Measurements from ENCODE around the gene RAP1GDS1.
A peak's percentile ranks its signal among the peaks of the same experiment; 100 is the strongest.
"Not testable (repeated sequence)": the region's sequence is repeated elsewhere in the genome, so short reads cannot be mapped to it uniquely, and the experiment has no call there.

Gene RAP1GDS1

GRCh38 chr4:98352396-98352795 is 91.2 kb downstream of the RAP1GDS1 start:
- peak; percentile 13 for DNase-seq (ENCODE audit: low spot score)

GRCh38 chr4:98352940-98353339 is 91.8 kb downstream of the RAP1GDS1 start:
- no peak for DNase-seq (ENCODE audit: low spot score)

GRCh38 chr4:98358630-98359248 is 97.6 kb downstream of the RAP1GDS1 start:
- DNase-seq (ENCODE audit: low spot score) = no peak

- no peak for DNase-seq (ENCODE audit: low spot score)
These were observed 98.5 kb downstream of the RAP1GDS1 start for GRCh38 chr4:98359646-98360045.

- DNase-seq (ENCODE audit: low spot score) = no peak
These were observed 102.2 kb downstream of the RAP1GDS1 start for GRCh38 chr4:98363431-98363830.

- DNase-seq (ENCODE audit: low spot score) = not testable (repeated sequence)
These were observed 105.1 kb downstream of the RAP1GDS1 start for GRCh38 chr4:98366275-98366674.

GRCh38 chr4:98368000-98368399 is 106.8 kb downstream of the RAP1GDS1 start:
- not testable (repeated sequence) for DNase-seq (ENCODE audit: low spot score)

- no peak for DNase-seq (ENCODE audit: low spot score)
These were observed 108.1 kb downstream of the RAP1GDS1 start for GRCh38 chr4:98369322-98369721.

GRCh38 chr4:98374643-98375042 is 113.5 kb downstream of the RAP1GDS1 start:
- DNase-seq (ENCODE audit: low spot score) = no peak

GRCh38 chr4:98377559-98377958 is 116.4 kb downstream of the RAP1GDS1 start:
- no peak for DNase-seq (ENCODE audit: low spot score)

GRCh38 chr4:98381306-98381705 is 120.1 kb downstream of the RAP1GDS1 start:
- no peak for DNase-seq (ENCODE audit: low spot score)

- no peak for DNase-seq (ENCODE audit: low spot score)
These were observed 122.4 kb downstream of the RAP1GDS1 start for GRCh38 chr4:98383431-98384106.

GRCh38 chr4:98385831-98386230 is 124.6 kb downstream of the RAP1GDS1 start:
- no peak for DNase-seq (ENCODE audit: low spot score)

GRCh38 chr4:98387345-98388026 is 126.3 kb downstream of the RAP1GDS1 start:
- no peak for DNase-seq (ENCODE audit: low spot score)

GRCh38 chr4:98394134-98394533 is 132.9 kb downstream of the RAP1GDS1 start:
- no peak for DNase-seq (ENCODE audit: low spot score)

- DNase-seq (ENCODE audit: low spot score) = no peak
These were observed 138.7 kb downstream of the RAP1GDS1 start for GRCh38 chr4:98399915-98400314.

GRCh38 chr4:98406819-98407218 is 145.6 kb downstream of the RAP1GDS1 start:
- no peak for DNase-seq (ENCODE audit: low spot score)

- DNase-seq (ENCODE audit: low spot score) = no peak
These were observed 150.5 kb downstream of the RAP1GDS1 start for GRCh38 chr4:98411731-98412130.

GRCh38 chr4:98416844-98417243 is 155.7 kb downstream of the RAP1GDS1 start:
- no peak for DNase-seq (ENCODE audit: low spot score)

GRCh38 chr4:98420151-98420550 is 159.0 kb downstream of the RAP1GDS1 start:
- not testable (repeated sequence) for DNase-seq (ENCODE audit: low spot score)

GRCh38 chr4:98421111-98421510 is 159.9 kb downstream of the RAP1GDS1 start:
- no peak for DNase-seq (ENCODE audit: low spot score)

- no peak for DNase-seq (ENCODE audit: low spot score)
These were observed 161.8 kb downstream of the RAP1GDS1 start for GRCh38 chr4:98423009-98423408.

- DNase-seq (ENCODE audit: low spot score) = peak; percentile 5
These were observed 169.7 kb downstream of the RAP1GDS1 start for GRCh38 chr4:98430708-98431403.
